Natural killer cell (primary cell): ENCODE results near the gene LRRTM2. TPM values are rescaled to one million over a fixed set of nuclear protein-coding genes. Genes with fewer than 3 reads are reported as not detected.

Experiments used
- ATAC-seq, 3 donors: fragments of 150-1000 bp in 2 of 3; fragments of 200-7000 bp in 1 of 3; cut with Tn5 transposase; 1 replicate in 1 of 3; 2 replicates in 2 of 3; pipeline ENCODE4 v1.10.0; 2021; ENCODE audit warnings: mild to moderate bottlenecking in 2 of 3, moderate library complexity in 2 of 3
- DNase-seq, 2 donors: peaks; one replicate each; pipeline versions ENCODE4 v3.0.0 to v3.0.0-alpha.2; 2013 to 2021; ENCODE audit warnings: mixed read lengths in 1 of 2
- H3K27ac ChIP-seq: one replicate; pipeline ENCODE4 v1.5.1; 2013; ENCODE audit warnings: mild to moderate bottlenecking, low read length
- H3K27me3 ChIP-seq: one replicate; pipeline ENCODE4 v1.6.1; 2013; ENCODE audit warnings: low read length; ENCODE audit not compliant: control insufficient read depth, insufficient read depth
- H3K36me3 ChIP-seq: one replicate; pipeline ENCODE4 v1.6.1; 2013; ENCODE audit warnings: low read length; ENCODE audit not compliant: control insufficient read depth, insufficient read depth
- H3K4me1 ChIP-seq: one replicate; pipeline ENCODE4 v1.6.1; 2013; ENCODE audit warnings: low read length; ENCODE audit not compliant: control insufficient read depth, insufficient read depth
- H3K4me3 ChIP-seq: one replicate; pipeline ENCODE4 v1.5.1; 2013; ENCODE audit warnings: low read length
- H3K9me3 ChIP-seq: one replicate; pipeline ENCODE4 v1.6.1; 2013; ENCODE audit warnings: low read length; ENCODE audit not compliant: control insufficient read depth, insufficient read depth
- H3K27ac Mint-ChIP-seq, 2 donors: one replicate each; pipeline ENCODE4 v1.8.0; 2022; ENCODE audit warnings: mild to moderate bottlenecking in 2 of 2, mixed read lengths in 2 of 2, moderate library complexity in 1 of 2
- H3K27me3 Mint-ChIP-seq, 2 donors: one replicate each; pipeline ENCODE4 v1.8.0; 2022; ENCODE audit warnings: low read depth in 2 of 2, mixed read lengths in 2 of 2
- H3K36me3 Mint-ChIP-seq: one replicate; pipeline ENCODE4 v1.8.0; 2022; ENCODE audit warnings: mixed read lengths
- H3K4me1 Mint-ChIP-seq, 2 donors: one replicate each; pipeline ENCODE4 v1.8.0; 2022; ENCODE audit warnings: mixed read lengths in 2 of 2
- H3K4me3 Mint-ChIP-seq: one replicate; pipeline ENCODE4 v1.8.0; 2022; ENCODE audit warnings: mild to moderate bottlenecking, moderate library complexity, mixed read lengths
- H3K9me3 Mint-ChIP-seq, 2 donors: one replicate each; pipeline ENCODE4 v1.8.0; 2022; ENCODE audit warnings: mixed read lengths in 2 of 2
- CTCF ChIP-seq: fragments of 200-600 bp; IDR thresholded peaks from one replicate; pipeline ENCODE4 v1.8.0; 2022; ENCODE audit warnings: antibody characterized with exemption
- WGBS: methylation state at CpG from one replicate; pipeline ENCODE4 v1.1.7; 2013; ENCODE audit warnings: missing lambda C conversion rate; ENCODE audit not compliant: insufficient coverage; 5-methylcytosine and 5-hydroxymethylcytosine counted together
- intact Hi-C: fragments of 100-400 bp; cut with micrococcal nuclease; formaldehyde crosslinking; loops from one replicate; pipeline ENCODE4 v1.14.2; 2022
- total RNA-seq, 4 donors: library from RNA; stranded (reverse); fragments of 120-200 nt in 1 of 4; gene quantifications; one replicate each; pipeline versions ENCODE4 v1.2.3 to v1.2.4, GENCODE V29; 2013 to 2022

LRRTM2 gene
- total RNA-seq, 3 donors from 2014 or later (not counting 1 experiment from before 2014, with no cell fraction given): 0.07 to 0.43 (median 0.35) TPM

GRCh38 chr5:138911441-138911840 lies 36.3 kb upstream of the LRRTM2 start:
- H3K9me3 ChIP-seq: no peaks in the 10 kb centered on the region
- H3K4me3 ChIP-seq: no peak overlapping the region
- TF ChIP-seq CTCF: no peak
- intact Hi-C loops: no loop called here
- no peak overlapping the region for H3K27ac ChIP-seq
- peaks cover 6% of the 10 kb centered on the region for H3K36me3 Mint-ChIP-seq
- DNase-seq (no peak), ATAC-seq (no peak)
- peaks cover 0 to 3% of the 10 kb centered on the region in 2 donors for H3K9me3 Mint-ChIP-seq
- H3K36me3 ChIP-seq: no peaks in the 10 kb centered on the region
- H3K4me1 Mint-ChIP-seq: peaks cover 4 to 6% of the 10 kb centered on the region in 2 donors
- H3K27ac Mint-ChIP-seq: no peak overlapping the region
- H3K4me1 ChIP-seq: no peaks in the 10 kb centered on the region
- H3K27me3 Mint-ChIP-seq: peaks cover 0 to 2% of the 10 kb centered on the region in 2 donors
- no peaks in the 10 kb centered on the region for H3K27me3 ChIP-seq
- no peak overlapping the region for H3K4me3 Mint-ChIP-seq

- H3K4me1 Mint-ChIP-seq: peaks cover 4 to 6% of the 10 kb centered on the region in 2 donors
- Histone ChIP-seq H3K27me3 (no peaks in the 10 kb centered on the region), H3K4me3 (no peak overlapping the region), H3K4me1 (no peaks in the 10 kb centered on the region), H3K9me3 (no peaks in the 10 kb centered on the region), H3K27ac (no peak overlapping the region), H3K36me3 (peaks cover 1% of the 10 kb centered on the region)
- TF ChIP-seq CTCF: no peak
- peaks cover 6% of the 10 kb centered on the region for H3K36me3 Mint-ChIP-seq
- H3K27me3 Mint-ChIP-seq: peaks cover 0 to 2% of the 10 kb centered on the region in 2 donors
- no peak overlapping the region for H3K4me3 Mint-ChIP-seq
- ATAC-seq (no peak), DNase-seq (no peak)
- peaks cover 0 to 3% of the 10 kb centered on the region in 2 donors for H3K9me3 Mint-ChIP-seq
- intact Hi-C loops: no loop called here
- WGBS: 85% methylated on average over 6 of the region's 7 CpGs
- no peak overlapping the region for H3K27ac Mint-ChIP-seq
These were observed 35.5 kb upstream of the LRRTM2 start for GRCh38 chr5:138910546-138911185.

GRCh38 chr5:138909734-138910133 lies 34.6 kb upstream of the LRRTM2 start:
- Mint-ChIP-seq H3K4me3 (no peak overlapping the region), H3K36me3 (peaks cover 6% of the 10 kb centered on the region), H3K27ac (no peak overlapping the region), H3K9me3 (peaks cover 0 to 3% of the 10 kb centered on the region in 2 donors), H3K4me1 (peaks cover 4 to 6% of the 10 kb centered on the region in 2 donors), H3K27me3 (peaks cover 0 to 2% of the 10 kb centered on the region in 2 donors)
- intact Hi-C loops: no loop called here
- ATAC-seq (no peak), DNase-seq (no peak)
- WGBS: 92% methylated on average over 2 of the region's 2 CpGs
- no peaks in the 10 kb centered on the region for H3K9me3 ChIP-seq
- no peaks in the 10 kb centered on the region for H3K27me3 ChIP-seq
- no peak overlapping the region for H3K27ac ChIP-seq
- no peaks in the 10 kb centered on the region for H3K4me1 ChIP-seq
- peaks cover 1% of the 10 kb centered on the region for H3K36me3 ChIP-seq
- TF ChIP-seq CTCF: no peak
- H3K4me3 ChIP-seq: no peak overlapping the region

- H3K4me3 ChIP-seq: no peak overlapping the region
- H3K4me1 Mint-ChIP-seq: peaks cover 3 to 4% of the 10 kb centered on the region in 2 donors
- no peak for ATAC-seq
- H3K27ac Mint-ChIP-seq: no peak overlapping the region
- H3K27me3 Mint-ChIP-seq: no peaks in the 10 kb centered on the region
- TF ChIP-seq CTCF: no peak
- WGBS: 100% methylated on average over 1 of the region's 1 CpG
- H3K4me3 Mint-ChIP-seq: no peak overlapping the region
- H3K27me3 ChIP-seq: no peaks in the 10 kb centered on the region
- H3K9me3 ChIP-seq: no peaks in the 10 kb centered on the region
- peaks cover 5% of the 10 kb centered on the region for H3K36me3 Mint-ChIP-seq
- no peak for DNase-seq
- H3K9me3 Mint-ChIP-seq: peaks cover 0 to 2% of the 10 kb centered on the region in 2 donors
- intact Hi-C loops: no loop called here
- peaks cover 1% of the 10 kb centered on the region for H3K36me3 ChIP-seq
- H3K4me1 ChIP-seq: no peaks in the 10 kb centered on the region
- H3K27ac ChIP-seq: no peak overlapping the region
These were observed 30.4 kb upstream of the LRRTM2 start for GRCh38 chr5:138905541-138905940.
